GM18499 (cell line): ENCODE measurements around the gene BMS1.

Experiments used
- ATAC-seq: cut with Tn5 transposase; IDR thresholded peaks from one replicate; pipeline ENCODE4 v1.9.1; 2021; ENCODE audit warnings: moderate number of reproducible peaks; ENCODE audit not compliant: insufficient read depth, unreplicated experiment

Gene BMS1

DNA sequence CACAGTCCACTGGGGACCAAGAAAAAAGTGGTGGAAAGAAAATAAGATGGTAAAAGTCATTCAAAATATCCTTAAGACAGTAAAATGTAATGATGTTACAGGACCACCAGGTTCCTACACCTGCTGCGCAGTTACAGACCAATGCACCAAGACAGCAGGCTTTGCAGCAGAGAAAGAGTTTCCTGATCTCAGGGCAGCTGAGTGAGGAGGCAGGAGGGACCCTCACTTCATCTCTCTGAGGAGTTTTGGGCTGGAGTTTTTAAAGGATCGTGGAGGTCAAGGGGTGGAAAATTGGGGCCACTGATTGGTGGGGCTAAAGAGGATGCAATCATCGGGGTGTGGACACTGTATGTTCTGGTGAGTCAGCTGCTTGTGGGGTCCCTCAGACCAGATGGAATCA is 100.0 kb downstream of the BMS1 start:
- ATAC-seq: no peak
